Measurements from ENCODE around the gene UBE2V1. TPM values are rescaled to one million over a fixed set of nuclear protein-coding genes. Genes with fewer than 3 reads are reported as not detected.

The UBE2V1 gene
- total and polyA plus RNA-seq, 2 of the 13 experiments (the other 11 are each of a cell fraction or from before 2014, with no cell fraction given) = 81.3 to 132 TPM

- TF ChIP-seq, protein P1, sequence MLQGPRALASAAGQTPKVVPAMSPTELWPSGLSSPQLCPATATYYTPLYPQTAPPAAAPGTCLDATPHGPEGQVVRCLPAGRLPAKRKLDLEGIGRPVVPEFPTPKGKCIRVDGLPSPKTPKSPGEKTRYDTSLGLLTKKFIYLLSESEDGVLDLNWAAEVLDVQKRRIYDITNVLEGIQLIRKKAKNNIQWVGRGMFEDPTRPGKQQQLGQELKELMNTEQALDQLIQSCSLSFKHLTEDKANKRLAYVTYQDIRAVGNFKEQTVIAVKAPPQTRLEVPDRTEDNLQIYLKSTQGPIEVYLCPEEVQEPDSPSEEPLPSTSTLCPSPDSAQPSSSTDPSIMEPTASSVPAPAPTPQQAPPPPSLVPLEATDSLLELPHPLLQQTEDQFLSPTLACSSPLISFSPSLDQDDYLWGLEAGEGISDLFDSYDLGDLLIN (CRISPR knock-in tag; IDR thresholded peaks at IDR 0.05; ENCODE audit: borderline replicate concordance) = peak; percentile 49; the same call in 1 of the 2 replicates
- TF ChIP-seq SRSF1 (optimal IDR thresholded peaks at IDR 0.05; ENCODE audit: low read depth, low read length) (peak; percentile 94), ZNF629 (CRISPR knock-in tag; conservative IDR thresholded peaks at IDR 0.05) (0 out of 2 replicates have a peak, but pooled peaks have one; percentile 20), ATF6 (CRISPR knock-in tag; conservative IDR thresholded peaks at IDR 0.05) (0 out of 2 replicates have a peak, but pooled peaks have one; percentile 59), ZNF280D (CRISPR knock-in tag; IDR thresholded peaks at IDR 0.05) (no peak), SNAI1 (CRISPR knock-in tag; IDR thresholded peaks at IDR 0.05; ENCODE audit: borderline replicate concordance) (peak; percentile 81; the same call in 1 of the 2 replicates), JUND (CRISPR knock-in tag; IDR thresholded peaks at IDR 0.05) (no peak), ZUFSP (CRISPR knock-in tag; IDR thresholded peaks at IDR 0.05; ENCODE audit: borderline replicate concordance) (0 out of 2 replicates have a peak, but pooled peaks have one; percentile 86), ZHX2 (IDR thresholded peaks at IDR 0.05; ENCODE audit: low read depth) (peak; percentile 57; the same call in 1 of the 2 replicates), ZHX2 (CRISPR knock-in tag; IDR thresholded peaks at IDR 0.05; ENCODE audit: borderline replicate concordance) (no peak), ZNF781 (CRISPR knock-in tag; IDR thresholded peaks at IDR 0.05; ENCODE audit: borderline replicate concordance, not compliant biosample characterization) (no peak), YEATS4 (CRISPR knock-in tag; IDR thresholded peaks at IDR 0.05; ENCODE audit: borderline replicate concordance) (peak; percentile 98)
Observed at GRCh38 chr20:50112512-50113419, at the start of gene UBE2V1 (continued).
